PFSK-1 (cell line): ENCODE data around the gene DNAH17.

ENCODE experiments used
- POLR2AphosphoS5 ChIP-seq: IDR thresholded peaks from 2 replicates; pipeline ENCODE4 v1.6.1; 2012; ENCODE audit warnings: low read depth, mild to moderate bottlenecking, control low read depth, low read length, moderate library complexity
- REST ChIP-seq, 2 experiments: IDR thresholded peaks; 2 replicates each; pipeline versions ENCODE4 v1.6.1 to v1.8.0; 2011 to 2012; ENCODE audit warnings: low read depth in 2 of 2, low read length in 2 of 2, control low read depth in 1 of 2, inconsistent platforms in 1 of 2, mild to moderate bottlenecking in 1 of 2, moderate library complexity in 1 of 2; ENCODE audit not compliant: insufficient read depth in 1 of 2
- SIN3A ChIP-seq: IDR thresholded peaks from 2 replicates; pipeline ENCODE4 v1.6.1; 2012; ENCODE audit warnings: mild to moderate bottlenecking, low read length, moderate library complexity, borderline replicate concordance; ENCODE audit not compliant: insufficient read depth
- TAF1 ChIP-seq: IDR thresholded peaks from 2 replicates; pipeline ENCODE4 v1.6.1; 2012; ENCODE audit warnings: low read length, control low read depth, borderline replicate concordance; ENCODE audit not compliant: insufficient read depth

GRCh38 chr17:78608122-78608803 lies 31.1 kb upstream of the DNAH17 start:
- TF ChIP-seq POLR2AphosphoS5 (no peak), REST (IDR thresholded peaks at IDR 0.05; ENCODE audit: insufficient read depth in 1 of 2, low read depth in 2 of 2, low read length in 2 of 2) (no peak), SIN3A (no peak), TAF1 (no peak)
